ENCODE measurements around the gene RAB29. TPM values are rescaled to one million over a fixed set of nuclear protein-coding genes. Genes with fewer than 3 reads are reported as not detected.
A peak's percentile ranks its signal among the peaks of the same experiment; 100 is the strongest.

The RAB29 gene
- total and polyA plus RNA-seq, 12 donors = 5.6 to 23.1 (median 15.5) TPM

DNA sequence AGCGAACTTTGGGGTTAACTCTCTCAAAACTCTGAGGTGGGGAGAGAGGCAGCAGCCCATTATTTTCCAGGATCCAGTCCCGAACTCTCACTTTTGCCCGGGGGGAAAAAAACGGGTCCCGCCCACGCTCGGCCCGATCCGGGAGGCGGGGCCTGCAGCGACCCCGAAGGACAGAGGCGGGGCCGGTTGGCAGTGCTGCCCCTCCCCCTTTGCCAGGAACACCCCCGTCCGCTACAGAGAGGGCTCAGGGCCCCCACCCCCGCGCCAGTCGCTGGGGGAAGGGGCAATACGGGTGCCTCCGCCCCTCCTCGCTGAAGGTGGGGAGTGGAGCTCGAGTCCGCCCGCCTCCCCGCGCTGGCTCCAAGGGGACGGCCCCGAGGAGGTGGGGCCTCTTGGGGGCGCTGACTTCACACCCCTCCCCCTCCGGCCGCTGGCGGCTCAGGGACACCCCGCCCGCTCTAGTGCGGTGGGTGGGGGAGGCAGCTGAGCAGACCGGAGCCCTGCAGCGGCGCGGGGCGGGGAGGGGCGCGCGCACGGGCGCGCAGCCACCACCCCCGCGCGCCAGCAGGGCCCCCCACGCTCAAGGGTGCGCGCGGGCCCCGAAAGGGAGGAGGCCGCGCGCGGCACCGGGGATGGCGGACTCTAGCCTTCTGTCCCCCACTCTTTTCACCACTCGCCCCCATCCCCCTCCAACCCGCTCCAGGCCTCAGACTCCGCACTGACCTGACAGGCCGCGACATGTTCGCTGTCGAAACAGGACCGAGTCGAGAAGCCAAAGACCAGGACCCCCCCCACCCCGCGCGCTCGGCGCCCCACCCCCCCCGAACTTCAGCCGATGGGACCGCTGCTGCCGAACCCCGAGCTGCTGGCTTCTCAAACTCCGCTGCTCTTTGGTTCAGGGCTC lies 25.8 kb downstream of the RAB29 start:
- ATAC-seq (peak; percentile 91 to 95 (median 93)), DNase-seq (peak; percentile 95 to 96)
- H3K36me3 ChIP-seq = peaks cover 0 to 10% (median 0%) of the 10 kb centered on the region in 9 donors
- 0 to 1% methylated on average over 53 to 81 of the region's 81 CpGs for WGBS, 2 donors
- TF ChIP-seq, protein P1, sequence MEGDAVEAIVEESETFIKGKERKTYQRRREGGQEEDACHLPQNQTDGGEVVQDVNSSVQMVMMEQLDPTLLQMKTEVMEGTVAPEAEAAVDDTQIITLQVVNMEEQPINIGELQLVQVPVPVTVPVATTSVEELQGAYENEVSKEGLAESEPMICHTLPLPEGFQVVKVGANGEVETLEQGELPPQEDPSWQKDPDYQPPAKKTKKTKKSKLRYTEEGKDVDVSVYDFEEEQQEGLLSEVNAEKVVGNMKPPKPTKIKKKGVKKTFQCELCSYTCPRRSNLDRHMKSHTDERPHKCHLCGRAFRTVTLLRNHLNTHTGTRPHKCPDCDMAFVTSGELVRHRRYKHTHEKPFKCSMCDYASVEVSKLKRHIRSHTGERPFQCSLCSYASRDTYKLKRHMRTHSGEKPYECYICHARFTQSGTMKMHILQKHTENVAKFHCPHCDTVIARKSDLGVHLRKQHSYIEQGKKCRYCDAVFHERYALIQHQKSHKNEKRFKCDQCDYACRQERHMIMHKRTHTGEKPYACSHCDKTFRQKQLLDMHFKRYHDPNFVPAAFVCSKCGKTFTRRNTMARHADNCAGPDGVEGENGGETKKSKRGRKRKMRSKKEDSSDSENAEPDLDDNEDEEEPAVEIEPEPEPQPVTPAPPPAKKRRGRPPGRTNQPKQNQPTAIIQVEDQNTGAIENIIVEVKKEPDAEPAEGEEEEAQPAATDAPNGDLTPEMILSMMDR (IDR thresholded peaks at IDR 0.05) = peak in 2 of 9 donors; percentile 10 to 20
- H3K9me3 ChIP-seq = no peaks in the 10 kb centered on the region
- intact Hi-C loops (cut with DNase I) = loop anchor here in 1 of 10 donors (2.0 kb wide), 1 partner anchor 63 kb away; the partner anchor contains the start of gene SLC41A1
- peaks cover 4 to 43% (median 37%) of the 10 kb centered on the region in 9 donors for H3K4me1 ChIP-seq
- H3K4me3 ChIP-seq = peak overlapping the region; percentile 53 to 93 (median 78)
- H3K27me3 ChIP-seq = no peaks in the 10 kb centered on the region
- peak overlapping the region; percentile 90 to 98 (median 95) for H3K27ac ChIP-seq

GRCh38 chr1:205748403-205749233 lies 26.7 kb downstream of the RAB29 start:
- DNase-seq = peak in 1 of 2 donors; percentile 12
- Histone ChIP-seq H3K27me3 (no peaks in the 10 kb centered on the region), H3K4me1 (peaks cover 4 to 50% (median 46%) of the 10 kb centered on the region in 9 donors), H3K36me3 (peaks cover 0 to 10% (median 0%) of the 10 kb centered on the region in 9 donors), H3K4me3 (peak overlapping the region; percentile 53 to 93 (median 78)), H3K27ac (peak overlapping the region; percentile 90 to 98 (median 95)), H3K9me3 (no peaks in the 10 kb centered on the region)
- peak; percentile 13 to 69 (median 44) for ATAC-seq
- intact Hi-C loops (cut with DNase I) = loop anchor here in 1 of 10 donors (2.0 kb wide), 1 partner anchor 64 kb away; the partner anchor contains the start of gene SLC41A1
- 0 to 1% methylated on average over 25 of the region's 25 CpGs for WGBS, 2 donors
- TF ChIP-seq, protein P1 (IDR thresholded peaks at IDR 0.05) = no peak

DNA sequence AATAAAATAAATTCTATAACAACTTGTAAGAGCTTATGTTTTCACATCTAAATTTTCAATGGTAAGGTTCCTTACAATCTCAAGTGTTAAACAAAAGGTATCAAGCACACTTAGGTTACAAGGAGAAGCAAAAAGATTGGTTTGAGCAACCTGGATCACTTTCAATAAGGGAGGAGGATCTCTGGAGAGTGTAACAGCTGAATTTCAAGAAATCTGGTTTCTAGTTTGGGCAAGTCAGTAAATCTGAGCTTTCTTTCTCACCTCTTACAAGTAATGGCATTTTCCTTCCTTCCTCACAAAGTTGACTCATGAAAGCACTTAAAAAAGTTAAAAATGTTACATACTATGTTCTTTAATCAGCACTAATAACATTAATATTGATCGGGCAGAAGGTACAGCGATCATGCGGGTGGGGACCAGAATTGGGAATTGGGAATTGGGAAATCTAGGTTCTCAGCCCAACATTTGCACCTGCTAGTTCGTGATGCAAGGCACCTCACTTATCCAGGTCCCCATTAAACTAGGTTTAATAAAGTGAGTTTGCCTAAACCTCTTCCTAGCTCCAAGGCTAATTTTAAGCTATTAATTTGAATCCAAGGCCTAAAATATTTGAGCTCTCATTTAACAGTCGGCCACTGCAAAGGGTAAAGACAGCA lies 28.4 kb downstream of the RAB29 start:
- ATAC-seq = no peak
- intact Hi-C loops (cut with DNase I) = no loop called here
- WGBS, 2 donors = 58 to 65% methylated on average over 5 of the region's 5 CpGs
- Histone ChIP-seq H3K27ac (peak overlapping the region in 2 of 10 donors; percentile 11 to 21), H3K27me3 (no peaks in the 10 kb centered on the region), H3K4me3 (peak overlapping the region in 6 of 10 donors; percentile 73 to 86 (median 78)), H3K9me3 (no peaks in the 10 kb centered on the region), H3K4me1 (peaks cover 4 to 67% (median 61%) of the 10 kb centered on the region in 9 donors), H3K36me3 (peaks cover 0 to 10% (median 0%) of the 10 kb centered on the region in 9 donors)
- TF ChIP-seq, protein P1 (IDR thresholded peaks at IDR 0.05) = no peak
- DNase-seq = no peak

All from heart right ventricle (tissue), 16 donors.